GM21717 (cell line): Measurements from ENCODE around the gene TPM1.
"Not testable (repeated sequence)": the region's sequence is repeated elsewhere in the genome, so short reads cannot be mapped to it uniquely, and the experiment has no call there.

ENCODE experiments used
- ATAC-seq: cut with Tn5 transposase; IDR thresholded peaks from one replicate; pipeline ENCODE4 v1.9.1; 2021; ENCODE audit warnings: mild to moderate bottlenecking, moderate library complexity; ENCODE audit not compliant: unreplicated experiment

The TPM1 gene

GRCh38 chr15:63090887-63091286 is 48.3 kb downstream of the TPM1 start:
- ATAC-seq: no peak

GRCh38 chr15:63091679-63092446 is 49.3 kb downstream of the TPM1 start:
- ATAC-seq: no peak

- no peak for ATAC-seq
These were observed 51.1 kb downstream of the TPM1 start for GRCh38 chr15:63093486-63094205.

GRCh38 chr15:63094495-63094931 is 52.0 kb downstream of the TPM1 start:
- ATAC-seq: no peak

- ATAC-seq: no peak
These were observed 53.6 kb downstream of the TPM1 start for GRCh38 chr15:63096178-63096577.

- ATAC-seq: not testable (repeated sequence)
These were observed 56.4 kb downstream of the TPM1 start for GRCh38 chr15:63098901-63099300.

- ATAC-seq: not testable (repeated sequence)
These were observed 57.0 kb downstream of the TPM1 start for GRCh38 chr15:63099581-63099980.

GRCh38 chr15:63103416-63103815 is 60.9 kb downstream of the TPM1 start:
- no peak for ATAC-seq

GRCh38 chr15:63104727-63105126 is 62.2 kb downstream of the TPM1 start:
- no peak for ATAC-seq

- ATAC-seq: not testable (repeated sequence)
These were observed 62.8 kb downstream of the TPM1 start for GRCh38 chr15:63105354-63105753.

- ATAC-seq: no peak
These were observed 65.5 kb downstream of the TPM1 start for GRCh38 chr15:63107895-63108546.

- no peak for ATAC-seq
These were observed 67.0 kb downstream of the TPM1 start for GRCh38 chr15:63109498-63109897.

GRCh38 chr15:63109920-63110319 is 67.4 kb downstream of the TPM1 start:
- ATAC-seq: no peak

GRCh38 chr15:63110428-63111026 is 68.0 kb downstream of the TPM1 start:
- no peak for ATAC-seq

GRCh38 chr15:63111481-63111880 is 68.9 kb downstream of the TPM1 start:
- ATAC-seq: no peak

- no peak for ATAC-seq
These were observed 70.3 kb downstream of the TPM1 start for GRCh38 chr15:63112871-63113270.

- ATAC-seq: no peak
These were observed 71.9 kb downstream of the TPM1 start for GRCh38 chr15:63114465-63114864.
